HFFc6 (cell line): ENCODE data around the gene COX7A2L. TPM values are rescaled to one million over a fixed set of nuclear protein-coding genes. Genes with fewer than 3 reads are reported as not detected.
"Not testable (repeated sequence)": the region's sequence is repeated elsewhere in the genome, so short reads cannot be mapped to it uniquely, and the experiment has no call there.

Experiments used
- DNase-seq: peaks from one replicate; pipeline ENCODE4 v3.0.0-alpha.2; 2018
- H3K27ac Mint-ChIP-seq: 2 replicates; pipeline ENCODE4 v1.8.0; 2020; ENCODE audit warnings: mild to moderate bottlenecking, mixed read lengths
- H3K27me3 Mint-ChIP-seq: 2 replicates; pipeline ENCODE4 v1.8.0; 2021; ENCODE audit warnings: mild to moderate bottlenecking, moderate library complexity, mixed read lengths; ENCODE audit not compliant: insufficient read depth
- H3K36me3 Mint-ChIP-seq: 2 replicates; pipeline ENCODE4 v1.8.0; 2021; ENCODE audit warnings: low read depth, mixed read lengths
- H3K4me1 Mint-ChIP-seq: 2 replicates; pipeline ENCODE4 v1.8.0; 2020; ENCODE audit warnings: low read depth, mixed read lengths
- H3K4me3 Mint-ChIP-seq: 2 replicates; pipeline ENCODE4 v1.8.0; 2020; ENCODE audit warnings: mild to moderate bottlenecking, moderate library complexity, mixed read lengths
- H3K9me3 Mint-ChIP-seq: 2 replicates; pipeline ENCODE4 v1.8.0; 2020; ENCODE audit warnings: mild to moderate bottlenecking, mixed read lengths
- CTCF ChIP-seq: fragments of 200-600 bp; sonication (generic); IDR thresholded peaks from 2 replicates; pipeline ENCODE4 v1.5.0; 2021; ENCODE audit warnings: antibody characterized with exemption, mild to moderate bottlenecking
- total RNA-seq, 6 experiments: library from RNA; stranded (reverse); fragmentation: NEBNext Ultra II Directional; extraction: Animal tissue kit (Norgen Biotek cat#: 25700); gene quantifications; 2 replicates in 1 of 6; 3 replicates in 5 of 6; pipeline ENCODE4 v1.2.3, GENCODE V29; 2021

Gene COX7A2L
- total RNA-seq, 6 experiments from 2014 or later, result 118 to 130 (median 125) TPM

DNA sequence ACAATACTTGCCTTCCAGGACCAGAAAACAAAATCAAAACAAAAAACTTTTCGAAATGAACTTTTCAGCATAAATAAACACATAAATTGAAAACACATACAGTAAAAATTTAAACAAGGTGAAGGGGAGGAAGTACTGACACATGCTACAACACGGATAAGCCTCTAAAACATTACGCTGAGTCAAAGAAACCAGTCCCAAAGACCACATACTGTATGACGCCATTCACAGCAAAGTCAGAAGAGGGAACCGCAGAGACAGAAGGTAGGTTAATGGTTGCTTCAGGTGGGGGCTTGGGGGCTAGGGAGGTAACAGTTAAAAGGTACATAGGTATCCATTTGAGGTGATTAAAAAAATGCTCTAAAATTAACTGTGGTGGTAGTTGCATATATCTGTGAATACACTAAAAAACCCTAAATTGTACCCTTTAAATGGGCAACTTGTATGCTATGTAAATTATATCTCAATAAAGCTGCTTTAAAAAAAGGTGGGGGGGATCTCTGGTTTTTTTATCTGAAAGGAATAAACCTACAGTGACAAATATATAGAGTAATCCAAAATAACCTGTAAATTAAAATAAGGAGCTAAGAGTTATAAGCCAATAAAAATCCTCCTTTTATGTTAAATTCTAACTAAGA is 7.1 kb downstream of the COX7A2L start:
- Mint-ChIP-seq H3K4me1 (peaks cover 62% of the 10 kb centered on the region), H3K36me3 (peaks cover 16% of the 10 kb centered on the region), H3K27ac (peak overlapping the region; percentile 19; the same call in 1 of the 2 replicates), H3K27me3 (no peaks in the 10 kb centered on the region; the same call in 1 of the 2 replicates), H3K9me3 (no peaks in the 10 kb centered on the region), H3K4me3 (no peak overlapping the region)
- DNase-seq, result no peak
- no peak for TF ChIP-seq CTCF

DNA sequence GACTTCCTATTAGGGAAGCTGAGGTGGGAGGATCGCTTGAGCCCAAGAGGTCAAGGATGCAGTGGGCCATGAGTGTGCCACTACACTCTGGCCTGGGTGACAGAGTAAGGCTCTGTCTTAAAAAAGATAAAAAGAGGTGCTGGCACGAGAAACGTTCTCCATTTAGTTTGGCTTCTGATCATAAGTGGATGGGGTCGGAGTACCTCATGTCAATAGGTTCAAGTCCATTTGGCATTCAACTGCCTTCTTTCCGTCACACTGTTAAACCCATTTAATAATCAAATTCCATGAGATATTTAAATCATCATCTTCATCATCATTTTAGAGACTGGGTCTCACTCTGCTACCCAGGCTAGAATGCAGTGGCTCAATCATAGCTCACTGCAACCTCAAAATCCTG is 9.2 kb downstream of the COX7A2L start:
- Mint-ChIP-seq H3K4me3 (no peak overlapping the region), H3K27me3 (no peaks in the 10 kb centered on the region), H3K27ac (no peak overlapping the region), H3K36me3 (peaks cover 31% of the 10 kb centered on the region), H3K9me3 (no peaks in the 10 kb centered on the region), H3K4me1 (peaks cover 53% of the 10 kb centered on the region)
- TF ChIP-seq CTCF, result no peak
- no peak for DNase-seq

GRCh38 chr2:42350434-42351063 is 10.5 kb downstream of the COX7A2L start:
- no peak overlapping the region for H3K4me3 Mint-ChIP-seq
- no peak for TF ChIP-seq CTCF

DNA sequence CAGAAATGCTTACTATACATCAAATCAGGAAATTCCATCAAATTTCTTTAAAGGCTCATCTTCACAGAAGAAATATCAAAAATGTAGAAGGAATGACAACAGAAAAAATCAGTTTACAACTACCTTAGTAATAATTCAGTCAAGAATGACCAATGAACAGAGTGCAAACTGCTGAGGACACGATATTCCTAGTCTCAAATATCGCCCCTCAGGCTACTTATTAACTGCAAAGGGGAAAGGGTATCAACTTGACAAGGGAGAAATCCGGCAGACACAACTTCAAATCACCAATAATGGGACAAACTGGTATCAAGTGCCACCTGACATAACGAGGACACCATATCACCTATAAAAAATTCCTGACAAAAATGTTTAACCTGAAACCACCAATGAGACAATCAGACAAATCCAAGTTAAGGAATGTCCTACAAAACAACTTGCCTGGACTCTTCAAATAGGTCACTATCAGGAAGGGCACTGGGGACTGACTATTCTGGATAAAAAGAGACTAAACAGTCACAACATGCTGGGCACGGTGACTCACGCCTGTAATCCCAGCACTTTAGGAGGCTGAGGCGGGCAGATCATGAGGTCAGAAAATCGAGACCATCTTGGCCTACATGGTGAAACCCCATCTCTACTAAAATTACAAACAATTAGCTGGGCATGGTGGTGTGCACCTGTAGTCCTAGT is 12.8 kb downstream of the COX7A2L start:
- Mint-ChIP-seq H3K9me3 (no peaks in the 10 kb centered on the region; the same call in 1 of the 2 replicates), H3K4me3 (no peak overlapping the region), H3K27ac (no peak overlapping the region), H3K27me3 (no peaks in the 10 kb centered on the region), H3K36me3 (peaks cover 43% of the 10 kb centered on the region), H3K4me1 (peaks cover 39% of the 10 kb centered on the region)
- no peak for TF ChIP-seq CTCF
- DNase-seq, result no peak

More at GRCh38 chr2:42350434-42351063, 10.5 kb downstream of the COX7A2L start:
- Mint-ChIP-seq H3K27me3 (no peaks in the 10 kb centered on the region), H3K9me3 (no peaks in the 10 kb centered on the region), H3K36me3 (peaks cover 37% of the 10 kb centered on the region), H3K27ac (peak overlapping the region; percentile 40; the same call in 1 of the 2 replicates), H3K4me1 (peaks cover 54% of the 10 kb centered on the region)
- no peak for DNase-seq

DNA sequence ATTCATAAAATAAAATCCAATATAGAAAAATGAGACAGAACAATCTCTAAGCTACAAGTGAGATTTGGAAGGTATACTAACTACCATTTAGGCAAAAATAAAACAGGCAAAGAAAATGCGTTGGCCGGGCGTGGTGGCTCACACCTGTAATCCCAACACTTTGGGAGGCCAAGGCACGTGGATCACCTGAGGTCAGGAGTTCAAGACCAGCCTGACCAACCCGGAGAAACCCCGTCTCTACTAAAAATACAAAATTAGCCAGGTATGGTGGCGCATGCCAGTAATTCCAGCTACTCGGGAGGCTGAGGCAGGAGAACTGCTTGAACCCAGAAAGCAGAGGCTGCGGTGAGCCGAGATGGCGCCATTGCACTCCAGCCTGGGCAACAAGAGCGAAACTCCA is 13.5 kb downstream of the COX7A2L start:
- H3K4me1 Mint-ChIP-seq, result peaks cover 44% of the 10 kb centered on the region
- H3K27me3 Mint-ChIP-seq, H3K4me3 Mint-ChIP-seq, H3K27ac Mint-ChIP-seq, DNase-seq, H3K9me3 Mint-ChIP-seq: not testable (repeated sequence)
- H3K36me3 Mint-ChIP-seq, result peaks cover 44% of the 10 kb centered on the region

DNA sequence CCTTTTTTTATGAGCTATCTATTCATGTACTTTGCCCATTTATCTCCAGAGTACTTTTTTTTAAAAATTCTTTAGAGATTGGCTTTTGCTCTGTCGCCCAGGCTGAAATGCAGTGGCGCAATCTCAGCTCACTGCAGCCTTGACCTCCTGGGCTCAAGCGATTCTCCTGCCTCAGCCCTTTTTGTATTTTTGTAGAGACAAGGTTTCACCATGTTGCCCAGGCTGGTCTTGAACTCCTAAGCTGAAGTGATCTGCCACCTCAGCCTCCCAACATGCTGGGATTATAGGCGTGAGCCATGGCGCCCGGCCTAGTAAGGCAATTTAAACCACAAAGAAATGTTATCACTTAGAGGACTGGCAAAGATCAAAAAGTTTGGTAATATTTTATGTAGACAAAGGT is 14.2 kb downstream of the COX7A2L start:
- not testable (repeated sequence) for H3K9me3 Mint-ChIP-seq, H3K4me3 Mint-ChIP-seq, DNase-seq, H3K27ac Mint-ChIP-seq, H3K27me3 Mint-ChIP-seq
- peaks cover 51% of the 10 kb centered on the region for H3K4me1 Mint-ChIP-seq
- H3K36me3 Mint-ChIP-seq, result peaks cover 38% of the 10 kb centered on the region
